Dermis blood vessel endothelial cell (primary cell): ENCODE measurements around the gene NRXN3. TPM values are rescaled to one million over a fixed set of nuclear protein-coding genes. Genes with fewer than 3 reads are reported as not detected.

Source experiments
- DNase-seq: peaks from one replicate; pipeline ENCODE4 v3.0.0; 2010
- total RNA-seq: library from RNA; depleted of rRNA; stranded (reverse); fragments of >200 nt; gene quantifications from 2 replicates; pipeline ENCODE4 v1.2.3, GENCODE V29; 2014

NRXN3 gene
- total RNA-seq, 1 donor from 2014 or later, result under 0.01 TPM

DNA sequence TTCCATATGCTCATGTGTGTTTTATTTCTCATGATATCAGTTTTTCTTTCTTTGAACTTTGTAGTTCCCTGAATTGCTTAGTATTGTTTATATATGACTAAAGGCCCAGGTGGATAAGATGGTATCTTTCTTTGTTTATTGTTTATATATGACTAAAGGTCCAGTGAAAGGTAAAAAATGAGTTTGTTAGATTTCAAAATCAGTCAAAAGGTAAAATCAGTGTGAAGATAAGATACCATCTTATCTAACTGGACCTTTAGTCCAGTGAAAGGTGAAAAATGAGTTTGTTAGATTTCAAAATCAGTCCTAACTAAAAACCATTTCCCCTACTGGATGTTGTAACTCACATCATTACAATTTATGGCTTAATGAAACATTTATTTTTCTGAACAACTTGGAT, 1150.9 kb downstream of the NRXN3 start:
- no peak for DNase-seq

DNA sequence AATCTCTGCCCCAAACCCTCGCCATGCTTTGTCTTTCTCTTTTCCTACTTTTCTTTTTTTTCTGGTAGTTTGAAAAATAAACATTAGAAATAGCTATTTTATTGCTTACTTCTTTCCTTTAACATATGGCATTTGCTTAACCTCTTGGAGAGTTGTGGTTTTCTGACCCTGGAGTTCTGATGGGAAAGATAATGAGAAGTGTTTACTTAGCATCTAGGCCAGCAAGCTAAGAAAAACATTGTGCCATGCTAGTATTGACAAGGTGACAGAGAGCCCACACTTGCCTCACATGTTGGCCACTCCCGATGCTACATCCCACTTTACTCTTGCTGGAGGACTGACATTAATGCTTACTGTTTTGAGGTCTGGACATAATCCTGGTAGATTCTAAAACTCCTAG, 1154.9 kb downstream of the NRXN3 start:
- no peak for DNase-seq

GRCh38 chr14:79325557-79325956, 1155.4 kb downstream of the NRXN3 start:
- DNase-seq, result no peak

DNA sequence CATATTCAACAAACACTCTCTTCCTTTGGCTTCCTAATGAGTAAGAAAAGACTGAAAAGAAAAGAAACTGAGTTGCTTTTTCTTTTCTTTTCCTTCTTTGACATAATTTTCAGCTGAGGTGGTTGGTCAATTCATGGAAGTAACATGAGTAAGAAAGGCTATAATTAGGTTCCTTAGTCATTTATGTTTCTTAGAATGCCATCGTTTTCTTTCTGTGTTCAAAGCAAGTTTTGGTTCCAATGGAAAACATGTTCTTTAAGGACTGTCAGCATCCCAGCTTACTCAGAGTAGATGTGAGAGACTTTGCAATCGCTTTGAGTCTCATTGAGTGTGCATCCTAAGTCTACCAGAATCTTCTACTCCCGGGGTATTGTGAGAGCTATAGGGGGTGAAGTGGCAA, 1158.7 kb downstream of the NRXN3 start:
- no peak for DNase-seq

GRCh38 chr14:79331830-79332229, 1161.7 kb downstream of the NRXN3 start:
- no peak for DNase-seq

GRCh38 chr14:79332504-79333197, 1162.5 kb downstream of the NRXN3 start:
- no peak for DNase-seq

DNA sequence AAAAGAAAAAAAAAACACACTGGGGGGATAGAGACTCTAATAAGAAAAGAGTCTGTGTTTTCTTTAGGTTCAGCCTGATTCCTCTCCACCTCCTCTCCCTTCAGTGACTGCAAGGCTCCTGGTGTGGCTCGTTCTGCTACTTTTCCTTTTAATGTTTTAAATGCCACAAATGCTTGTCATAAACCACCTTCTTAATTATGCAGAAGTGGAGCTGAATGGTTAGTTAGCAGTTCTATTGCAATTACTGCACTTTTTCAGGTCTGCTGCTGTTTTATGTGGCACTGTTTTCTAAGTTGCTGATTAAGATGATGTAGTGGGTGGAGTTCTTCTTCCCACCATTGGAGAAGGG, 1163.0 kb downstream of the NRXN3 start:
- no peak for DNase-seq

DNA sequence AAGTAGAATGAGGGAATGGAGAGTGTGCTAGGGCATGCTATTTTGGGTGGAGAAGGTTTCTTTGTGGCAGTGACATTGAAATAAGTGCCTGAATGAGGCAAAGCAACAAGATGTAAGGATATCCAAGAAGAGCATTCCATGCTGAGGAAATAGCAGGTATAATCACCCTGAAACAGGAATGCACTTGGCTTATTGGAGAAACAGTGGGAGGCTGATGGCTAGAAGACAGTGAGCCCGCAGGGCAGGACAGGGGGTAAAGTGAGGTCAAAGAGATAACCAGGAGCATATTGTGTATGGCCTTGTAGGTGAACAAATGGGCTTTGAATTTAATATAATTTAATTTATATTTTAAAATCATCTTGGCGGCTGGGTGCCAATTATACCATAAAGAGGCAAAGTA, 1164.1 kb downstream of the NRXN3 start:
- DNase-seq, result no peak

- no peak for DNase-seq
Observed at GRCh38 chr14:79337761-79338160, 1167.6 kb downstream of the NRXN3 start.

DNA sequence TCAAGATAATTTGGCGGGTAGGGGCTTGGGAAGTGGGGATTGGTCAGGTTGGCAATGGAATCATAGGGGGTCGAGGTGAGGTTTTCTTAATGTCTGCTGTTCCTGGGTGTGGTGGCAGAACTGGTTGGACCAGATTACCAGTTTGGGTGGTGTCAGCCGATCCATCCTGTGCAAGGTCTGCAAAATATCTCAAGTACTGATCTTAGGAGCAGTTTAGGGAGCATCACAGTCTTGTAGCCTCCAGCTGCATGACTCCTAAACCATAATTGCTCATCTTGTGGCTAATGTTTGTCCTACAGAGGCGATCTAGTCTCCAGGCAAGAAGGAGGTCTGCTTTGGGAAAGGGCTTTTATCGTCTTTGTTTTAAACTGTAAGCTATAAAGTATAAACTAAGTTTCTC, 1172.8 kb downstream of the NRXN3 start:
- DNase-seq, result no peak

- DNase-seq, result no peak
Observed at GRCh38 chr14:79351011-79351410, 1180.8 kb downstream of the NRXN3 start.

GRCh38 chr14:79352076-79352630, 1182.0 kb downstream of the NRXN3 start:
- DNase-seq, result no peak

DNA sequence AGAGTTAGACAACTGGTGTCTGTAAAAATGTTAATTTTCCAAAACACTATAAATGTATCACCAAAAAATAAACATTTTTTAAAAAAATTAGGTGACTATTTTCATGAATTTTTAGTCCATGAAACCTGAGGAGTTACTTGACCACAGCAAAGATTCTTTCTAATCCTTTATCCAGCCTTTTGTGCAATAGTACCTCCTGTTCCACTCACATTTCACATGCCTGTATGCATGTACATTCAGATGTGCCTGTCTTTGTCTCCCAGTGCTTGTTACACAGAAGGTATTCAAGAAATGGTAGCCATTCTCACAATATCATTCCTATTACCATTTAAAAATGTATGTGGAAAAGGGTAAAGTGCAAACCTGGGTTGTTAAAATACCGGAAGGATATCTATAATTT, 1184.2 kb downstream of the NRXN3 start:
- no peak for DNase-seq

DNA sequence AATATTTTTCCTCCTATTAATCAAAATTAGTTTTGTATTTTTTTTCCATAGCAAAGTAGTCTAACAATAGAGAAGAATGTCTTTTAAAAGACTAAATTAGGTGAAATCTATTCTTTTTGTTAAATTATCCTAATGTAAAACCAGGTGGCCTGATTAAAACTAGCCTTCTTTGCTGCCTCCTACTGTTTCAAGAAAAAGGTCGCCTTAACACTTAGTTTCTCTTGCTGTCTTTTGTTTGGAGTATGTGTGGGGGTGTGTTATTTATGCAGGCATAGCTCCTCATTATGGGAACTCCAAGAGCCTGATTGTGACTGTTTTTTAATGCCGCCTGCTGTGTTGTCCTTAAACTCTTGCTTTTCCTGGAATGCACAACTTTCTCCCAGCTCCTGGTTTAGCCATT, 1185.9 kb downstream of the NRXN3 start:
- peak; percentile 9 for DNase-seq

DNA sequence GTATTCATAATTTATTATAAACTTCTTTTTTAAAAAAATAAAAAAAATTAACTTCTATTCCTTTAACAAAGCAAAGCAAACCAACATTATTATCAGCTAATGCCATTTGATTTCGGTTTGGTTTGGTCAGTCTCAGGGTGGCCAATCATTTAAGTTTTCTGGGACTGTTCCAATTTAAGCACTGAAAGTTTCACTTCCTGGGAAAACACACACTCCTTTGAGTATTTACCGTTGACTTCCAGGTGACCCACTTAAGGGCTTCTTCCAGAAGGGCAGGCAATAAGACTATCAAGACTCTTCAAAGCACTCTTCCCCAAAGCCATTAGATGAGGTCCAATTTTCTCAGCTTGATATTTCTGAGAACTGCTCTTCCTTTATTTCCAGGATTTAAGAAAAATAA, 1187.1 kb downstream of the NRXN3 start:
- no peak for DNase-seq

GRCh38 chr14:79363291-79363690, 1193.1 kb downstream of the NRXN3 start:
- DNase-seq, result no peak

DNA sequence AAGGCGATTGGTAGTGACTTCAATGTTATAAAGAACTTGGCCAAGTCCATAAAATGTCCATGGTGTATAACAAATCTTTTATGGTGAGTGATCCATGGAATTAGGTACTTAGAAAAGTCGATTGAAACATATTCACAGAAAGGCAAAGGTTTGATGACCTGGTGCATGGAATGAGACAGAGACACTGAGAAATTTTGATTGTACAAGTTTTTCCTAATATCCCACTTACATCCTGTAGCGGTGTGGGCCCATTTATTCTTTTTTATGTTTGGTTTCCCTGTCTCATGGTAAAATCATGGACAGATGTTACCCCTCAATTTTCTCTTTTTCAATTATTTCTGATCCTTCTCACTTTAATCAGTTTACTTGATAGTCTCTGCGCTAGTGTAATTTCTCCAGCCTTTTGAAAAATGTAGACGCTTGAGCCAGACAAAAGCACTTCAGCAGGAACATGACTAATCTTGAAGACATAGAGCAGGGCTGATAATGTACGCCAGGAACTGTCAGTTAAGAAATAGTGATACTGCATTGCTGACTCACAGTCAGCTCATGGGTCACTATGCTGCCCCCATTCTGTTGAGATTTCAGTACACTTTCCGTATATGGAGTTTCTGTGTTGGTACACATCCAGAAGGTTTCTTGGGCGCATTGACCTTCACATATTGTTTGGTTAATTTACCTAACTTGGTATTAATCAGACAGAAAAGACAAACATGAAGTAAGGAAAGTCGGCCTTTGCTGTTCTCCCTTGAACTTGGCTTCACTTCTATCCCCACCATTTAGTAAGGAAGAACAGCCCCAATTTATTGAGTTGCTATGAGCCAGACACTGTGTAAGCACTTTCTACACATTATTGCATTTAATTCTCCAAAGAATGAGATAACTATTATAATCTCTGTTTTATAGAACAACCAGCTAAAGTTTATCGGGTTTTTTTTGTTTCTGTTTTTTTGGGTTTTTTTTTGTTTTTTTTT, 1199.5 kb downstream of the NRXN3 start:
- peak; percentile 83 for DNase-seq

GRCh38 chr14:79370969-79371368, 1200.8 kb downstream of the NRXN3 start:
- no peak for DNase-seq

- DNase-seq, result no peak
Observed at GRCh38 chr14:79373451-79373850, 1203.3 kb downstream of the NRXN3 start.

DNA sequence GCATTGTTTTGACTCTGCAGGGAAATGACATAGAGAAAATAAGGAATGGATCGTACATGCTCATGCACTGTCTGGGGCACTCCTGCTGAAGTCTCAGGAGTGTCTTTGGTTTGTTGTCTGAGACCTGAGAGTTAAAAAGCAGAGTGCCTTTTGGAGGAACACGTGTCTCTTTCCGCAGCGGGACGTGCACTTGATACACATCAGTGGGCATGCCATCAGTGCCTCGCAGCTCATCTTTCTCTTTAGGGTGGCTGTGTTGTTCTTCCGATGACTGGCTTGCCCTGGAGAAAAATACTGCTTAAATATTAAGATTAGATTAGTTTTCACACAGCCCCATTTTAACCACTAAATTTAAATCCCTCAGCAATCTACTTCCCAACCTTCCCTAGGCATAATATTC, 1205.2 kb downstream of the NRXN3 start:
- DNase-seq, result no peak

DNA sequence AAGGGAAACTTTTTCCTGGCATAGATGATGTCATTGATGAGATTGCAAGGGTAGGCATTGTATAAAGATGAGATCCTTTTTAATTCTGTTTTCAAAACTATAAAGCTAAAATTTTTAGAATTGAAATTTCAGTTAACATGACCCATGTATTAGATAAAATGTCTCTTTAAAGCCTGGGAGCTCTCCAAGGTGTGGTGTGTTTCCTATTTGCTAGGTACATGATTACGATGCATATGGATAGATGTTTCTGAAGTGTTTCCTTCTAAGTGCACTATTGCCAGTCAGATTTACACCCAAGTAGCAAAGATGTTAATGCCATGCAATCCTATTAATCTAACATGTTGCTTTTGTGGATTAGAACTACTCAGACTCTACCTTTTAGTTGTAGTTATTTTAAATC, 1206.4 kb downstream of the NRXN3 start:
- no peak for DNase-seq

DNA sequence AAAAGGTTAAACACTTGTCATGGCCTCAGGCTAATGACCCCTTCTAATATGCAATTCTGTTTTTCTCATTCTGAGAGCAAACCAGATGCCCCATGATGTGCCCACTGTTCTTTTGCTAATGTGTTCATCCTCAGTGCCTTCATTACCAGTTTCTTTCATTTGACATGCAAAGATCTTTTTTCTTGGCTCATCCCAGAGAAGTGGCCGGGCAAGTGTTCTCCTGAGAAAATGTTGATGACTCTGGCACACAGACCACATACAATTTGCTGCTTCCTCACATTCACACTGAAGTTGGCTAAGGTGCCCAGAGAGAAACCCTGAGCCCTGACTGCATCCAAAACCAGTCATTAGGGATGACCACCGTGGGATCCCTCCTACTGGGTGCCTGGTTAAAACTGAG, 1207.8 kb downstream of the NRXN3 start:
- DNase-seq, result no peak

DNA sequence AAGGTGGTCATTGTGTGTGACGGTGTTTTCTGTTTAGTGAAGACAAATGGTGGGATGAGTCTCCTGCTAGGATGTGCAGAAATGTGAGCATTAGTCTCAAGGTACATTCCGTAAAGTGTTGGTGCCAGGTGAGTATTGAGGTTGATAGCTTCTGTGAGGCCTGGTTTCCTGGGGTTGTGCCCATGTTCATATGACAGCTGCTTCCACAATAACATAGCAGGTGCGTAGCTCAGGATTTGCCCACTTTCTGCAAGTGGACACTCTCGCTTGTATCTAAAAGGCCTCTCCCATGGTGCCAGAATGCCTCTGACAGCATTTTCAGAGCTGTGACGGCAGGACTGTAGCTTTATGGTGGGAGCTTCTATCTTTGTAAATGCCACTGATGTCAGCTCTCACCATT, 1209.1 kb downstream of the NRXN3 start:
- no peak for DNase-seq

DNA sequence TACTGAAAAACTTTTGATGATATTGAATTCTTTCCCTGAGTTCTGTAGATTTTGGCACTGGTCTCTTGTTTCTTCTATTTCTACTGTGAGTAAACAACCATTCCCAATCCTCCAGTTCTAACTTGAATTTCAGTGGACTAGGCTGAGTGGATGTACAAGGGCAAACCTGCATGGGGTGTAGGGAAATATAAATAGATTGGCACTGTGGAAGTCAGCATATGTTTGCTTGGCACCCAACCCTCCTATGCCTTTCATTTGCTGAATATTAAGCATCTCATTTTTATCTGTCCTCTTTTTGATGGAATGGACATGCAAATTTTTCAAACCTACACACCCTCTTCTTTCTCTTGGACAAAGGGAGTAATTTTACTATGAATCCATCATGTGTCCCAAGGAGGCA, 1212.9 kb downstream of the NRXN3 start:
- no peak for DNase-seq
